ENCODE measurements around the gene ZNF25. TPM values are rescaled to one million over a fixed set of nuclear protein-coding genes. Genes with fewer than 3 reads are reported as not detected.
"Not testable (repeated sequence)": the region's sequence is repeated elsewhere in the genome, so short reads cannot be mapped to it uniquely, and the experiment has no call there.

The ZNF25 gene
- total RNA-seq, 1 donor from 2014 or later = 8.9 TPM

- Histone ChIP-seq H3K4me1 (no peaks in the 10 kb centered on the region), H3K4me3 (no peak overlapping the region), H3K27me3 (no peaks in the 10 kb centered on the region), H3K27ac (no peak overlapping the region), H3K36me3 (peaks cover 11 to 13% of the 10 kb centered on the region in 2 donors), H3K9me3 (no peaks in the 10 kb centered on the region)
- intact Hi-C loops (cut with DNase I) = no loop called here
- no peak for DNase-seq (ENCODE audit: low spot score in 2 of 2)
- no peak for TF ChIP-seq CTCF (IDR thresholded peaks at IDR 0.05)
Measured at GRCh38 chr10:37947526-37947925, 28.9 kb downstream of the ZNF25 start.

- TF ChIP-seq CTCF (IDR thresholded peaks at IDR 0.05) = no peak
Measured at GRCh38 chr10:37937864-37938263, 38.6 kb downstream of the ZNF25 start.

GRCh38 chr10:37934791-37935190, 41.7 kb downstream of the ZNF25 start:
- Histone ChIP-seq H3K36me3 (no peaks in the 10 kb centered on the region), H3K4me3 (no peak overlapping the region), H3K4me1 (no peaks in the 10 kb centered on the region), H3K9me3 (no peaks in the 10 kb centered on the region), H3K27me3 (no peaks in the 10 kb centered on the region), H3K27ac (no peak overlapping the region)
- intact Hi-C loops (cut with DNase I) = no loop called here
- TF ChIP-seq CTCF (IDR thresholded peaks at IDR 0.05) = no peak
- DNase-seq (ENCODE audit: low spot score in 2 of 2) = no peak

More at GRCh38 chr10:37937864-37938263, 38.6 kb downstream of the ZNF25 start:
- H3K27ac ChIP-seq = no peak overlapping the region
- H3K4me1 ChIP-seq = no peaks in the 10 kb centered on the region
- H3K9me3 ChIP-seq = no peaks in the 10 kb centered on the region
- no peak for DNase-seq (ENCODE audit: low spot score in 2 of 2)
- H3K27me3 ChIP-seq = no peaks in the 10 kb centered on the region
- no peaks in the 10 kb centered on the region for H3K36me3 ChIP-seq
- no peak overlapping the region for H3K4me3 ChIP-seq
- intact Hi-C loops (cut with DNase I) = no loop called here

- DNase-seq (ENCODE audit: low spot score in 2 of 2) = no peak
- Histone ChIP-seq H3K27ac (no peak overlapping the region), H3K36me3 (no peaks in the 10 kb centered on the region), H3K9me3 (no peaks in the 10 kb centered on the region), H3K4me1 (no peaks in the 10 kb centered on the region), H3K4me3 (no peak overlapping the region), H3K27me3 (no peaks in the 10 kb centered on the region)
- intact Hi-C loops (cut with DNase I) = no loop called here
- no peak for TF ChIP-seq CTCF (IDR thresholded peaks at IDR 0.05)
Measured at GRCh38 chr10:37930423-37930822, 46.0 kb downstream of the ZNF25 start.

GRCh38 chr10:37908165-37908564, 68.3 kb downstream of the ZNF25 start:
- H3K9me3 ChIP-seq; H3K4me1 ChIP-seq; H3K4me3 ChIP-seq; H3K27ac ChIP-seq; H3K36me3 ChIP-seq; intact Hi-C loops (cut with DNase I); H3K27me3 ChIP-seq; DNase-seq (ENCODE audit: low spot score in 2 of 2): not testable (repeated sequence)

GRCh38 chr10:37906382-37906781, 70.1 kb downstream of the ZNF25 start:
- no peak for TF ChIP-seq CTCF (IDR thresholded peaks at IDR 0.05)

More at GRCh38 chr10:37906382-37906781, 70.1 kb downstream of the ZNF25 start:
- Histone ChIP-seq H3K4me3 (no peak overlapping the region), H3K9me3 (no peaks in the 10 kb centered on the region), H3K27ac (no peak overlapping the region), H3K36me3 (no peaks in the 10 kb centered on the region), H3K27me3 (no peaks in the 10 kb centered on the region), H3K4me1 (no peaks in the 10 kb centered on the region)
- DNase-seq (ENCODE audit: low spot score in 2 of 2) = no peak
- intact Hi-C loops (cut with DNase I) = no loop called here

Other genes with a start within 250 kb of the ZNF25 start
- gene ZNF248, start 119.0 kb downstream of the ZNF25 start, total RNA-seq = 13.9 TPM
- 8.0 TPM for gene ZNF33A, start 34.0 kb upstream of the ZNF25 start, total RNA-seq
- gene ZNF37A, start 117.7 kb upstream of the ZNF25 start, total RNA-seq = 2.8 TPM